Smooth muscle cell (in vitro differentiated cells): ENCODE data around the gene TACSTD2. TPM values are rescaled to one million over a fixed set of nuclear protein-coding genes. Genes with fewer than 3 reads are reported as not detected.
"Not testable (repeated sequence)": the region's sequence is repeated elsewhere in the genome, so short reads cannot be mapped to it uniquely, and the experiment has no call there.

Source experiments
- DNase-seq: peaks from one replicate; lab custom pipeline; 2025; ENCODE audit not compliant: unreplicated experiment; lab: John Stamatoyannopoulos, UW
- H2AFZ ChIP-seq: fragments of 200-600 bp; sonication (generic); 2 replicates; pipeline ENCODE4 v1.6.0; 2016; ENCODE audit warnings: antibody characterized with exemption, low read depth, mild to moderate bottlenecking
- H3F3A ChIP-seq: fragments of 200-600 bp; sonication (generic); 2 replicates; pipeline ENCODE4 v1.6.0; 2017; ENCODE audit warnings: antibody characterized with exemption, low read depth
- H3K27ac ChIP-seq: fragments of 200-600 bp; sonication (generic); 2 replicates; pipeline ENCODE4 v1.5.1; 2016; ENCODE audit warnings: low read depth, mild to moderate bottlenecking
- H3K27me3 ChIP-seq: fragments of 200-600 bp; sonication (generic); 2 replicates; pipeline ENCODE4 v1.6.1; 2016; ENCODE audit warnings: low read depth, mild to moderate bottlenecking
- H3K36me3 ChIP-seq: fragments of 200-600 bp; sonication (generic); 2 replicates; pipeline ENCODE4 v1.5.1; 2016; ENCODE audit warnings: low read depth
- H3K4me1 ChIP-seq: fragments of 200-600 bp; sonication (generic); 2 replicates; pipeline ENCODE4 v1.5.1; 2016; ENCODE audit warnings: low read depth
- H3K4me2 ChIP-seq: fragments of 200-600 bp; sonication (generic); 2 replicates; pipeline ENCODE4 v1.6.0; 2016; ENCODE audit warnings: mild to moderate bottlenecking
- H3K4me3 ChIP-seq: fragments of 200-600 bp; sonication (generic); 2 replicates; pipeline ENCODE4 v1.5.1; 2016; ENCODE audit warnings: mild to moderate bottlenecking
- H3K79me2 ChIP-seq: fragments of 200-600 bp; sonication (generic); 2 replicates; pipeline ENCODE4 v1.6.0; 2016; ENCODE audit warnings: low read depth, mild to moderate bottlenecking
- H3K9ac ChIP-seq: fragments of 200-600 bp; sonication (generic); 2 replicates; pipeline ENCODE4 v1.6.0; 2016; ENCODE audit warnings: low read depth
- H3K9me3 ChIP-seq: fragments of 200-600 bp; sonication (generic); replicated peaks from 2 replicates; pipeline ENCODE4 v1.5.1; 2016; ENCODE audit warnings: low read depth
- H4K20me1 ChIP-seq: fragments of 200-600 bp; sonication (generic); 2 replicates; pipeline ENCODE4 v1.6.0; 2016; ENCODE audit warnings: low read depth
- CTCF ChIP-seq: fragments of 200-600 bp; sonication (generic); IDR thresholded peaks from 2 replicates; pipeline ENCODE4 v1.5.1; 2017; ENCODE audit warnings: borderline replicate concordance, mild to moderate bottlenecking, antibody characterized with exemption; ENCODE audit not compliant: insufficient read depth, poor library complexity, severe bottlenecking
- WGBS: methylation state at CpG from one replicate; pipeline ENCODE4 v1.1.7; 2016; ENCODE audit warnings: low lambda C conversion rate; 5-methylcytosine and 5-hydroxymethylcytosine counted together
- polyA plus RNA-seq: library from polyadenylated mRNA; unstranded; fragments of >200 nt; fragmentation: Nextera tagmentation; extraction: Ambion mirVana; gene quantifications from 2 replicates; pipeline ENCODE4 v1.2.1, GENCODE V29; 2016
- total RNA-seq: library from RNA; depleted of rRNA; stranded (reverse); fragments of >200 nt; gene quantifications from 2 replicates; pipeline ENCODE4 v1.2.3, GENCODE V29; 2014

The TACSTD2 gene
- total and polyA plus RNA-seq, 2 experiments from 2014 or later = 9.8 to 27.3 TPM

GRCh38 chr1:58566339-58566738 lies 10.7 kb downstream of the TACSTD2 start:
- H3K79me2 ChIP-seq = no peaks in the 10 kb centered on the region
- 74% methylated on average over 3 of the region's 3 CpGs for WGBS
- H3K36me3 ChIP-seq = no peaks in the 10 kb centered on the region
- no peak for DNase-seq
- H3F3A ChIP-seq = no peaks in the 10 kb centered on the region
- no peak overlapping the region for H3K9ac ChIP-seq
- H3K4me2 ChIP-seq = no peak overlapping the region
- H2AFZ ChIP-seq = no peak overlapping the region
- H3K27ac ChIP-seq = no peak overlapping the region
- TF ChIP-seq CTCF = no peak
- no peaks in the 10 kb centered on the region for H3K9me3 ChIP-seq
- H4K20me1 ChIP-seq = no peaks in the 10 kb centered on the region
- H3K4me3 ChIP-seq = no peak overlapping the region
- no peaks in the 10 kb centered on the region for H3K27me3 ChIP-seq
- peaks cover 5% of the 10 kb centered on the region for H3K4me1 ChIP-seq

DNA sequence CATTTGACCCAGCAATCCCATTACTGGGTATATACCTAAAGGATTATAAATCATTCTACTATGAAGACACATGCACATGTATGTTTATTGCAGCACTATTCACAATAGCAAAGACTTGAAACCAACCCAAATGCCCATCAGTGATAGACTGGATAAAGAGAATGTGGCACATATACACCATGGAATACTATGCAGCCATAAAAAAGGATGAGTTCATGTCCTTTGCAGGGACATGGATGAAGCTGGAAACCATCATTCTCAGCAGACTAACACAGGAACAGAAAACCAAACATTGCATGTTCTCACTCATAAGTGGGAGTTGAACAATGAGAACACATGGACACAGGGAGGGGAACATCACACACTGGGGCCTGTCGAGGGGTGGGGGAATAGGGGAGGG lies 13.3 kb downstream of the TACSTD2 start:
- H3K4me1 ChIP-seq, H4K20me1 ChIP-seq, H3K9ac ChIP-seq, H3K9me3 ChIP-seq, DNase-seq, H3K4me3 ChIP-seq, H3K4me2 ChIP-seq, H3K27ac ChIP-seq, H3K79me2 ChIP-seq, H3K27me3 ChIP-seq, H2AFZ ChIP-seq, H3F3A ChIP-seq, H3K36me3 ChIP-seq: not testable (repeated sequence)
- WGBS = 92% methylated on average over 1 of the region's 1 CpG

DNA sequence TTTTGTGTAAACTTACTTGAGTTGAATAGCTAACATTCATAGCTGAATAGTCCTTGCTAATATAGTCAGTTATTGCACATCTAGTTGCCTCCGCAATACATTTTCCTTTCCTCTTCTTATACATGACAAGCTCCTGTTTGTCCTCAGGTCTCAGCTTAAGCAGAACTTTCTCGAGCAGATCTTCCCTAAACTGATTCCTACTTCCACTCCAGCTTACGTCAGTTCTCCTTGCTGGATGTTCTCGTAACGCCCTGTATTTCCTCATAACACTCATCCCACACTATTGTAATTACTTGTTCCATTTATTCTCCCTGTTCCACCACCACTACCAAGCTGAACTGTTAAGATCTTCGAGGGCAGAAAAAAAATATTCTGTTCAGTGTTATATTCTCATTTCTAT lies 15.4 kb downstream of the TACSTD2 start:
- H3K27me3 ChIP-seq = no peaks in the 10 kb centered on the region

GRCh38 chr1:58555393-58555792 lies 21.7 kb downstream of the TACSTD2 start:
- Histone ChIP-seq H4K20me1 (no peaks in the 10 kb centered on the region), H3K79me2 (no peaks in the 10 kb centered on the region), H3K27ac (no peak overlapping the region), H3K9ac (no peak overlapping the region), H3F3A (no peaks in the 10 kb centered on the region), H3K4me1 (no peaks in the 10 kb centered on the region), H3K36me3 (no peaks in the 10 kb centered on the region), H3K4me3 (no peak overlapping the region), H3K4me2 (no peak overlapping the region), H3K27me3 (no peaks in the 10 kb centered on the region), H3K9me3 (no peaks in the 10 kb centered on the region), H2AFZ (no peak overlapping the region)
- WGBS = 100% methylated on average over 1 of the region's 1 CpG
- TF ChIP-seq CTCF = no peak
- no peak for DNase-seq

More for the DNA sequence above, 15.4 kb downstream of the TACSTD2 start:
- H3K27ac ChIP-seq = no peak overlapping the region
- H3K9ac ChIP-seq = no peak overlapping the region
- no peak overlapping the region for H2AFZ ChIP-seq
- no peaks in the 10 kb centered on the region for H3K79me2 ChIP-seq
- no peaks in the 10 kb centered on the region for H3K9me3 ChIP-seq
- TF ChIP-seq CTCF = no peak
- no peaks in the 10 kb centered on the region for H3K36me3 ChIP-seq
- H4K20me1 ChIP-seq = no peaks in the 10 kb centered on the region
- peaks cover 2% of the 10 kb centered on the region for H3K4me1 ChIP-seq
- 77% methylated on average over 6 of the region's 6 CpGs for WGBS
- no peaks in the 10 kb centered on the region for H3F3A ChIP-seq
- H3K4me2 ChIP-seq = no peak overlapping the region
- no peak for DNase-seq
- no peak overlapping the region for H3K4me3 ChIP-seq
